Glomerular endothelial cell (primary cell): Measurements from ENCODE around the gene KHDC1. TPM values are rescaled to one million over a fixed set of nuclear protein-coding genes. Genes with fewer than 3 reads are reported as not detected.
"Not testable (repeated sequence)": the region's sequence is repeated elsewhere in the genome, so short reads cannot be mapped to it uniquely, and the experiment has no call there.

Experiments used
- DNase-seq: peaks from one replicate; pipeline ENCODE4 v3.0.0-alpha.2; 2011; ENCODE audit warnings: low read depth, low spot score; ENCODE audit errors: extremely low read depth
- total RNA-seq: library from RNA; depleted of rRNA; stranded (reverse); fragments of >200 nt; gene quantifications from 2 replicates; pipeline ENCODE4 v1.2.3, GENCODE V29; 2015

Gene KHDC1
- total RNA-seq, 1 donor from 2014 or later, result 2.9 TPM

- DNase-seq, result no peak
Measured at GRCh38 chr6:73252703-73253102, 10.3 kb downstream of the KHDC1 start.

- no peak for DNase-seq
Measured at GRCh38 chr6:73250016-73250415, 13.0 kb downstream of the KHDC1 start.

- DNase-seq, result no peak
Measured at GRCh38 chr6:73248192-73248903, 14.6 kb downstream of the KHDC1 start.

DNA sequence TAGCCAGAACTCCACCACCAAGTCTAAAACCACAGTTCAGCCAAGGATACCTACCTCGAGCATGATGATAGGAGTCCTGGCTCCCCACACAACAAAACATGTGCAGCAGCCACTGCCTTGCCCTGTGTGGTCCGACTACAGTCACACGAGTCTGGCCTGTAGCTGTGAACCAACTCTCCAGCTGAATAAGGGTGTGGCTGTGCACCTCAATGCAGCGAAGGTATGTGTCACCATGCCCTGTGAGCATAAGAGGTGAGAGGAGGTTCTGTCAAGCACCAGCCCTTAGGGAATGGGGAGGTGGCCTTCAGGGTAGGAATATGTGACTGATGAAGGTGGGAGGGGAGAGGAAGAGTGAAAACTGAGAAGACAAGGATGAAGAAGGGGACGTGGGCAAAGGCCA is 21.0 kb downstream of the KHDC1 start:
- no peak for DNase-seq

DNA sequence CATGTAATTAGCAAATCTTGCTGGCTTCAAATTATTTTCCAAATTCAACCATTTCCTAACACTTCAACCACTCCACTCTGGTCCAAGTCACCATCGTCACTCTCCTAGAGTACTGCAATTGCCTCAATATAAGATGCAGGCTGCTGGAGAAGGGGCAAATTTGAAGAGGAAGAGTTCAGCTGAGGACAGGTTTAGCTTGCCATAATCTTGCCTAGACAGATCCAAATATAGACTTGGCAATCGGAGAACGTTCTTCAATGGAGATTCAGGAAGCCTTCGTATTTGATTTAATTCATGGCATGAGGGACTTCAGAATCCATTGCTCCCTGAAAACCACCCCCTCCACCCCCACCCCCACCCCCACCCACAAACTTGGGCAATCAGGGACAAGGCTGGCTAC is 22.3 kb downstream of the KHDC1 start:
- DNase-seq, result no peak

- no peak for DNase-seq
Measured at GRCh38 chr6:73236144-73236750, 26.7 kb downstream of the KHDC1 start.

GRCh38 chr6:73234733-73235132 is 28.3 kb downstream of the KHDC1 start:
- no peak for DNase-seq

GRCh38 chr6:73233971-73234370 is 29.0 kb downstream of the KHDC1 start:
- DNase-seq, result not testable (repeated sequence)

DNA sequence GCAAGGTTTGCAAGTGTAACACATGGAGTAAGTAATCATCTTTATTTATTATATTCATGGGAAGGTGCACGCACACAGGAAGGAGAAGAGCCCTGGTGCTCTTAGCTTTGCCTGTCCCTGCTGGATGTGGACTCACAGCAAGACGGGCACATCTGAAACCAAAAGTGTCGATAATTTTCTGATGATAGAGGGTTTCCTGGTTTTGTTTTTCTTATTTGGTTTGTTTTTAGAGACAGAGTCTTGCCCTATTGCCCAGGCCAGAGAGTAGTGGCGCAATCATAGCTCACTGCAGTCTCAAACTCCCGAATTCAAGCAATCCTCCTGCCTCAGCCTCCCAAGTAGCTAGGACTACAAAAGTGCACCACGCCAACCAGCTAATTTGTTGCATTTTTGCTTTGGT is 29.9 kb downstream of the KHDC1 start:
- no peak for DNase-seq

GRCh38 chr6:73231986-73232391 is 31.0 kb downstream of the KHDC1 start:
- no peak for DNase-seq

DNA sequence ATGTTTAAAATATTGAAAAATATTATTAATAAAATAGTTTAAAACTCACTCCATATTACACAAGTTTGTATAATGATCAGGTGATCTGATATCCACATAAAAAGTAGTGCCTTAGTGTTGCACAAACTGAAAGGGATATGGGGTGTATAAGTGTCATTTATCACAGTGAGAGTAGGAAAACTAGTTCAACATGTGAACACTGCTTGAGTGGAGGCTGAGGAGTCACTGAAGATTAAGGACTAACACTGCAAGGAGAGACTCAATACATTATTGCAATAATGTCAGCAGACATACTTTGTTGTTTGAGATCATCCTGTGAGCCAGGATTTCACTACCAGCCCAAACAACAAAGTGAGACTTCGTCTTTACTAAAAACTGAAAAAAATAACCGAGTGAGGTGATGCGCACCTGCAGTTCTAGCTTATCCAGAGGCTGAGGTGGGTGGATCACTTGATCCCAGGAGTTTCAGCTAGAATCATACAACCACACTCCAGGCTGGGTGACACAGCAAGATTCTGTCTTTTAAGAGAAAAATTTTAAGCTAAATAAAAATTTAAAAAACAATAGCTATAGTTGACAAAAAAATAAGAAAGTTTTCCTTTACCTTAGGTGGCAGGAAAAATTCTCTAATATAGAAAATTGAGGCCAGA is 35.3 kb downstream of the KHDC1 start:
- DNase-seq, result no peak

DNA sequence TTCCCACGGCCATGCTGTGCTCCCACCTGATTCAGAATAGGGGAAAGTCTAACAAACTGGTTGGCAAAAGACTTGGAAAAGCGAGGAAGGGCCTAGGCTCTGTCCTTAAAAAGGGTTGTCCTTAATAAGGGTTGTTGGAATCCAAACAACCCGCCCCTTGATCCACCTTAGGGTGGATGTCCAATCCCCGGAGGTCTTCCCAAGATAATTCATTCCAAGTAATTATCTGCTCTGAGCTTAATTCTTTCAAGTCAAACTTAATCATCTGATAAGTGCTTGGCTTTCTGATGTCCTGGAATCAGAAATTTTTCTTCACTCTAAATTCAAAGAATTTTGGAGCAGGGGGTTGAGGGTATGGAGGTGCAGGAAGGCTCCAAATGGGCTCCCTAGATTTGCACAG is 37.6 kb downstream of the KHDC1 start, which contains the start of gene KHDC1L:
Gene KHDC1L, minus strand, starts transcription at position 101 of the 400 bp plus-strand sequence. Its CDS starts 88 bp downstream, at position 13.
- DNase-seq, result no peak

DNA sequence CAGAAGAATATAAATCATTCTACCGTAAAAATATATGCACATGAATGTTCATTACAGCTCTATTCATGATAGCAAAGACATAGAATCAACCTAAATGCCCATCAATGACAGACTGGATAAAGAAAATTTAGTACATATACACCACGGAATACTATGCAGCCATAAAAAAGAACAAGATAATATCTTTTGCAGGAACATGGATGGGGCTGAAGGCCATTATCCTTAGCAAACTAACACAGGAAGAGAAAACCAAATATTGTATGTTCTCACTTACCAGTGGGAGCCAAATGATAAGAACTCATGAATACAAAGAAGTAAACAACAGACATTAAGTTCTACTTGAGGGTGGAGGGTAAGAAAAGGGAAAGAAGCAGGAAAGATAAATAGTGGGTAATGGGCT is 46.1 kb downstream of the KHDC1 start:
- no peak for DNase-seq

DNA sequence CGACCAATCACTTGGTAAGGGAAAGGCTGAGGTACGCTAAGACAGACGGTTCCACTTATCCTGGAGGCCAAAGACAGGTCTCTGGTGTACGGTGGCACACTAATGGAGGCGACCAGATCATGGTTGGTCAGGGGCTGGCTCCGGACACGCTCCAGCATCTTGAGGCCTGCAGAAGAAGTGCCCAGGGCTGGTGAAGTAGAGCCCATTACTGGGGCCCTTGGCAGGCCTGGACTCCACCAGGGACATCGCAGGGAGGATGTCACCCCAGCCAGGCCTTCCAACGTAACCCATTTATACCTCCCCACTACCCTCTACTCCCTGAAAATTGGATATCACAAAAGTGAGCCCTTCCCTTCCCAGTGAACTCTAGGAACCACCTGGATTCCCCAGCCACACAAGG is 53.9 kb downstream of the KHDC1 start:
- DNase-seq, result no peak

DNA sequence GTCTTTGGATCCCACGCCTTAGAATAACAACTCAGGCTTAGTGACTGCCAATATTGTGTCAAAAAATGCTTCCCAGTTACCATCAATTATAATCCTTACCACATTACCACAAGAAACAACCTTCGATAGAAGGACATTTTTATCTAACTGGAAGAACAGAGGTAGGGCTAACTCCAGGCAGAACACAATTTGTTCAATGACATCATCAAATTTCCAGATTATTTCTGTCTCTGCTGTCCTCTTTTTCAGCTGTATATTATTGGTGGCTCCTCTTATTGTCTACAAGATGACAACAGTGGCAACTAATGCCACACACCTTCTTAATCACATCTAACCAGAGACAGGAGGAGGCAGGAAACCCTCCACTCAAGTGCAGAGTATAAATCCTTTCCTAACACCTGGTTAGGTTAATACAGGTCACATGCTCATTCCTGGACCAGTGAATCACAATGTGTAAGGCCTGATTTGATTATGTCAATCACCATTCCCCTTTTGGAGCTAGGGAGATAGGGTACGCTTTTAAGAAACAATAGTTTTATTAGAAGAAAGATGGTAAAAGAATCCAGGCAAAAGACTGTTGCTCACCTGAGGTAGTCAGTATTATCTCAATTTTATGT is 55.7 kb downstream of the KHDC1 start:
- no peak for DNase-seq

- no peak for DNase-seq
Measured at GRCh38 chr6:73204252-73204651, 58.7 kb downstream of the KHDC1 start.

GRCh38 chr6:73203098-73203497 is 59.9 kb downstream of the KHDC1 start:
- DNase-seq, result no peak

GRCh38 chr6:73200735-73201134 is 62.3 kb downstream of the KHDC1 start:
- no peak for DNase-seq

GRCh38 chr6:73200247-73200646 is 62.7 kb downstream of the KHDC1 start:
- DNase-seq, result no peak

DNA sequence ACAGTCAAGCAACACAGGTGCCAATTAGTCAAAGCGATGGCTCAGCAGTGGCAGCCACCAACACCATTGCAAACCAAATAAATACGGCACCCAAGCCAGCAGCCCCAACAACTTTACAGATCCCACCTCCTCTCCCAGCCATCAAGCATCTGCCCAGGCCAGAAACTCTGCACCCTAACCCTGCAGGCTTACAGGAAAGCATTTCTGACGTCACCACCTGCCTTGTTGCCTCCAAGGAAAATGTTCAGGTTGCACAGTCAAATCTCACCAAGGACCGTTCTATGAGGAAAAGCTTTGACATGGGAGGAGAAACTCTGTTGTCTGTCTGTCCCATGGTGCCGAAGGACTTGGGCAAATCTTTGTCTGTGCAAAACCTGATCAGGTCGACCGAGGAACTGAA is 68.3 kb downstream of the KHDC1 start:
- no peak for DNase-seq

- not testable (repeated sequence) for DNase-seq
Measured at GRCh38 chr6:73193302-73193701, 69.7 kb downstream of the KHDC1 start.
